LNCAP (cell line): Measurements from ENCODE around the gene CRKL.

Source experiments
- TF ChIP-seq, protein P1 (sequence below): fragments of 450-650 bp; IDR thresholded peaks from 2 replicates; pipeline ENCODE4 v1.5.1; 2017; ENCODE audit warnings: mild to moderate bottlenecking

Gene CRKL

DNA sequence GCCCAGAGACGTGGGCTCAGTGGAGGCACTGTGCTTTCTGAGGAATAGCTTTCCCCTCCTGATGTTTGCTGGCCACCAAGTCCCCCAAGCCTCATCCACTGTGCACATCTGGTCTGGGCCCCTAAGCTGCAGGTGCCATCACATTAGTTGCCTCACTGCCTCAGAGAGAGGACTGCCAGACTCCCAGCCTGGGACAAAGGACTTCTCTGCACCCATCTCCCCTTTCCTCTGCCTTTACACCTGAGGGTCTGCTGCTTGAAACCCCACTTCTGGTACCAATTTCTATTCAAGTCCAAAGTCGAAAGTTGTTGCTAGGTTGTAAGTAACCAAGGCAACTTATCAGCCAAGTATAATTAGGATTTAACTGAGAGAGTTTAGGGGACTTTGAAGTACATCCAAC, 61.2 kb downstream of the CRKL start:
- TF ChIP-seq, protein P1, sequence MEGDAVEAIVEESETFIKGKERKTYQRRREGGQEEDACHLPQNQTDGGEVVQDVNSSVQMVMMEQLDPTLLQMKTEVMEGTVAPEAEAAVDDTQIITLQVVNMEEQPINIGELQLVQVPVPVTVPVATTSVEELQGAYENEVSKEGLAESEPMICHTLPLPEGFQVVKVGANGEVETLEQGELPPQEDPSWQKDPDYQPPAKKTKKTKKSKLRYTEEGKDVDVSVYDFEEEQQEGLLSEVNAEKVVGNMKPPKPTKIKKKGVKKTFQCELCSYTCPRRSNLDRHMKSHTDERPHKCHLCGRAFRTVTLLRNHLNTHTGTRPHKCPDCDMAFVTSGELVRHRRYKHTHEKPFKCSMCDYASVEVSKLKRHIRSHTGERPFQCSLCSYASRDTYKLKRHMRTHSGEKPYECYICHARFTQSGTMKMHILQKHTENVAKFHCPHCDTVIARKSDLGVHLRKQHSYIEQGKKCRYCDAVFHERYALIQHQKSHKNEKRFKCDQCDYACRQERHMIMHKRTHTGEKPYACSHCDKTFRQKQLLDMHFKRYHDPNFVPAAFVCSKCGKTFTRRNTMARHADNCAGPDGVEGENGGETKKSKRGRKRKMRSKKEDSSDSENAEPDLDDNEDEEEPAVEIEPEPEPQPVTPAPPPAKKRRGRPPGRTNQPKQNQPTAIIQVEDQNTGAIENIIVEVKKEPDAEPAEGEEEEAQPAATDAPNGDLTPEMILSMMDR = no peak

DNA sequence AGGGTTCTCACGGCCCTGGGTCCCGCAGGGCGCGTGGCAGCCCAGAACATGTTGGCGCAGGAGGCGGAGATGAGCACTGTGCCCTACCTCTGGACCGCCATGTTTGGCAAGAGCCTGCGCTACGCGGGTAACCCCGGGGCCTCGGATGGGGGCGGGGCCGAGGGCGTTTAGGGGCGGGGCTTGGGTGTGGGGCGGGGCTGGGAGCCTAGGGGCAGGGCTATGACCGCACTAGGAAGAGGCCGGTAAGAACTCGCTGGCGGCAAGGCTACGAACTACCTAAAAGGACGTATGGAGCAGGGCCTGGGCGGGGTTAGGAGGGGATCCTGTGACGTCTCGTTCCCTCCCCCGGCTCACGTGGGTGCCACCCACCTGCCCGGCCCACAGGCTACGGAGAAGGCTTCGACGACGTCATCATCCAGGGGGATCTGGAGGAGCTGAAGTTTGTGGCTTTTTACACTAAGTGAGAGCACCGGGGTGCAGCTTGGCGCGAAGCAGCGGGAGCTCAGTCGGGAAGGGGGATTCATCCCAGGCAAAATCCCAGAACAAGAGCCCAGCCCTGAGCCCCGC, 62.1 kb downstream of the CRKL start:
- TF ChIP-seq, protein P1 = no peak

DNA sequence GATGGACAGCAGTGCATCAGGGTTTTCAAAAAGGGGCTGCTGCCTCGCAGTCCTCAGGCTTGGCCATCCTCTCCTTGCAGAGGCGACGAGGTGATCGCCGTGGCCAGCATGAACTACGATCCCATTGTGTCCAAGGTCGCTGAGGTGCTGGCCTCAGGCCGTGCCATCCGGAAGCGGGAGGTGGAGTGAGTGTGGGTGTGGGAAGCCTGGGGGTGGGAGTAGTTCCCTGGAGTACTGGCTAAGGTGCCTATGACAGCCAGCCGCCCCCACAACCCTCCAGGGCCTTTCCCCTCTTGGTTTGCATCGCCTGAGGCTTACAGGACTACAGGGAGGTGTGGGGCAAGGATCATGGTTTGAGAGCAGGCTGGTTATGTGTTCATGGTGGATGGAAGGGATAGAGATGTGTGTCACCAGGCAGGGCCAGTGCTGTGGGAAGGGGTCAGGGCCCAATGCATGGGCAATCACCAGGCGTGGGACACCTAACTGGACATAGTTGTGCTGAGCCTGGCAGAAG, 62.8 kb downstream of the CRKL start:
- TF ChIP-seq, protein P1 = no peak

DNA sequence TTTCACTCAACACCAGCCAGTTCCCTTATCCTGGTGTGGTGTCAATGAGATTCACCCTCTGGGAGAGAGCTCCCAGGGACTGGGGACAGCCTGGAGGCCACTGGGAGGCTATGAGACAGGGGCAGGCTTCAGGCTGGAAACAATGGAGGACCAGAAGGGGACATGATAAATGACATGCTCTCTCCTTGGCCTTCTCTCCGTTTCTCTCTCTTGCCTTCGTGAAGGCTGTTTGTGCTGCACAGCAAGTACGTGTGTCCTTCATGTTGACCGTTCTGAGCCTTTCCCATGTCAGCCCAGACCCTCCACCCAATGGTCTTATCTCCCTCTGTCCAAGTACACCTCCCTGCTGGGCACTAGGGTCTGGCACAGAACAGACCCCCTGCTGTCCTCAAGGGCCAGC, 63.3 kb downstream of the CRKL start:
- TF ChIP-seq, protein P1 = no peak

DNA sequence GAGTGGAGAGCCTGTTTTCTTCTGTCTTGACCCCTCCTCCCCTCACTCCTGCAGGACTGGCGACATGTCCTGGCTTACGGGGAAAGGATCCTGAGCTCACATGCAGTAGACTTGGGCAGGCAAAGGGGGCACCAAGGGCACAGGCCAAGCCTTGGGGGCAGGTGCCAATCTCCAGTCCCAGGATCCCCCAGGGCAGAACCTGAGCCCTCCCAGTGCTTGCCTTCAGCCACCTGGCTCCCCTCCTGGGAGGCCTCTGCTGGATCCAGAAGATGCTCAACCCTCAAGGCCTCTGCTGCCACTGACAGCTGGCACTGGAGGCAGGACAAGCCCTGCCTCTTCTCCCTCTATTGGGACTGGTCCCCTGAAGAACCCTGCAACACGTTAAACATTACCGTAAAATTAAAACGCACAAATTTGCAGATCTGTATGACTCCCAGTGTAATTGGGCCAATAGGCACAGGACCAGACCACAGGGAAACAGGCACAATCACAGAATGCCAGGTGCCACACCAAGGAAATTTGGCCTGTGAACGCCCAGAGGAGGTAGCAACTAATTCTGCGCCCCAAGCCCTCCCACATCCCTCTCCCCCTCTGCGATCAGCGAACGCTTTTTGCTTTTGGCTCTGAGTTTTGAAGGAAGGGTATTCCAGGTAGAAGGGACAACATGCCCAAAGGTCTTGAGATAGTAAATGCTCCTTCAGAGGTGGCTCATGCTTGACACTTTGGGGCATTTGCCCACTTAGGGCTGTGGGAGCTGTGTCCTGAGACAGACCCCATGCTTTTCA, 63.9 kb downstream of the CRKL start:
- TF ChIP-seq, protein P1 = no peak

DNA sequence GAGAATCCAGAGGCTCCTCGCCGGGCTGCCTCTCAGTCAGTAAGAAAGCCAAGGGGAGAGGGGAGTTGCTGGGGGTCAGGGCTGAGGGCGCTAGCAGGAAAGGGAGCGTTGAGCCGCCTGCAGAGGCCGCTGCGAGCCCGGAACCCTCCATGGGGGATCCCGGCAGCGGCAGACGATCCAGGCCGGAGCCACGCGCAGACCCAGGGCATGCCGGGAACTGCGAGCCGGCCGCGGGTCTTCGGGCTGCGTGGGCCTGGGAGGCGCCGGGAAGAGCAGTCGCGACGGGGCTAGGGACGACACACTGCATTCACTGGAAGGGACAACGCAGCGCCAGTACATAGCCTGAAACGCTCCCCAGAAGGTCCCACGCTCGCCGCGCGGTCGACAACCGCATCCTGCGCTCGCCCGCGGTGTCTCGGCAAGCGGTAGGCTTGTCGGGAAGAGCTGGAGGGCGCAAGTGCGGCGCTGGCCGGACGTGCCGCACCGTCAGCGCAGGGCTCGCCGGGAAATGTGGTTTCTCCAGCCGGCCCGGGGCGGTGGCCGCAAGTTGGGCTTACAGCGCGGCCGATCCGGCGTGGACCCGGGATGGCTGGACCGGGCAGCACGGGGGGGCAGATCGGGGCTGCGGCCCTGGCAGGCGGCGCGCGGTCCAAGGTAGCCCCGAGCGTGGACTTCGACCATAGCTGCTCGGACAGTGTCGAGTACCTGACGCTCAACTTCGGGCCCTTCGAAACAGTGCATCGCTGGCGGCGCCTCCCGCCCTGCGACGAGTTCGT, 64.8 kb downstream of the CRKL start, which contains the start of gene LZTR1:
TSS of gene LZTR1 (plus strand) at position 511 of the 776 bp plus-strand sequence. CDS start at position 586, 75 bp downstream.
- TF ChIP-seq, protein P1 = peak; percentile 53

DNA sequence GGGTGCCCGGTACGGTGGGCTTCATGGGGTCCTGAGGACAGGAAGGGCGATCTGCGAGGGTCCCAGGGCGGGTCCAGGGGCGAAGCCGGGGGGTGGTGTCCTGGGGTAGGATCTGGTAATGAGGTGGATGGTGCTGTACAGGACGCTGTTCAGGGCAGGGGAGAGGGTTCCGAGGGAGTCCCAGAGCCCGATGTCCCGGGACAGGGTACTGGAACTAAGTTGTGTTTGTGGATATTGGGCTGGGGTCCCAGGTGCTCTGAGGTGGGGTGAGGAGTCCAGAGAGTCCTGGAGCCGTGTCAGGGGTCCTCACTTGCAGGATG, 65.3 kb downstream of the CRKL start:
- TF ChIP-seq, protein P1 = no peak
